A549 (cell line): Measurements from ENCODE around the gene ACVR1B.

ENCODE experiments used
- CHD4 ChIP-seq: fragments of 200-600 bp; sonication (generic); IDR thresholded peaks from 2 replicates; pipeline ENCODE4 v1.6.1; 2016; ENCODE audit warnings: antibody characterized with exemption, mild to moderate bottlenecking, borderline replicate concordance
- CTCF ChIP-seq: fragments of >200 bp; sonication (Bioruptor Twin); formaldehyde crosslinking; IDR thresholded peaks from 3 replicates; pipeline ENCODE4 v1.5.1; 2016
- HOXA7 ChIP-seq: fragments of 250-450 bp; sonication (Bioruptor Pico); IDR thresholded peaks from 2 replicates; pipeline ENCODE4 v1.5.0; 2020; ENCODE audit warnings: mild to moderate bottlenecking, moderate library complexity
- KDM5A ChIP-seq: fragments of 200-600 bp; sonication (generic); IDR thresholded peaks from 2 replicates; pipeline ENCODE4 v1.6.1; 2016; ENCODE audit warnings: antibody characterized with exemption, mild to moderate bottlenecking
- NPAS2 ChIP-seq: fragments of 250-450 bp; sonication (Bioruptor Pico); IDR thresholded peaks from 2 replicates; pipeline ENCODE4 v1.8.0; 2022; ENCODE audit warnings: mild to moderate bottlenecking, moderate library complexity, borderline replicate concordance
- POLR2A ChIP-seq: IDR thresholded peaks from 2 replicates; pipeline ENCODE4 v1.6.1; 2012; ENCODE audit warnings: mild to moderate bottlenecking, low read length
- REST ChIP-seq: fragments of 200-600 bp; sonication (generic); IDR thresholded peaks from 2 replicates; pipeline ENCODE4 v1.6.1; 2016; ENCODE audit warnings: antibody characterized with exemption, mild to moderate bottlenecking, moderate library complexity
- RFX5 ChIP-seq: fragments of 450-650 bp; IDR thresholded peaks from 2 replicates; pipeline ENCODE4 v1.7.1; 2014; ENCODE audit warnings: antibody characterized with exemption, mild to moderate bottlenecking, moderate library complexity
- RNF2 ChIP-seq: fragments of 200-600 bp; sonication (generic); IDR thresholded peaks from 2 replicates; pipeline ENCODE4 v1.6.1; 2016; ENCODE audit warnings: low read depth, mild to moderate bottlenecking, antibody characterized with exemption, moderate library complexity, borderline replicate concordance
- SREBF2 ChIP-seq: fragments of 450-650 bp; IDR thresholded peaks from 2 replicates; pipeline ENCODE4 v1.6.1; 2014; ENCODE audit warnings: mild to moderate bottlenecking, moderate library complexity
- TF ChIP-seq, protein P1 (sequence below): fragments of 150-350 bp; IDR thresholded peaks from 2 replicates; pipeline ENCODE4 v1.6.1; 2014; ENCODE audit warnings: low read depth, mild to moderate bottlenecking, low read length
- TF ChIP-seq, protein P2 (sequence below): IDR thresholded peaks from 2 replicates; pipeline ENCODE4 v1.6.1; 2012

DNA sequence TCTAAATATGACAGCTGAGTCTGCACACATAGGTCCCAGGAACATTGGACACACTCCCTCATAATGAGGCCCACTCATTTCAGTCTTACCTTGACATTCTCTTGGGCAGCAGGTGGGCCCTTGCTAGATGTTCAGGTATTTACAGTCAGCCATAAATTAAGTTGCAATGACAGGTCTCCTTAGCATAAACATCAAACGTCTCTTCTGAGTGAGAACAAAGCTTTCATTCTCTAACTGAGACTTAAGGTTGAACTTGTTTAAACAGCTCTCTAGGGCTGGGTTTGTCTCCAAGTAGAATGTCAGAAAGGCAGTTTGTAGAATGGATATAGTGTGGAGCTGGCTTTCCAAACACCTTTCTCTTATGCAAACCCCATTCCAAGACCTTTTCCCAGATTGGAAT lies 10.3 kb downstream of the ACVR1B start:
- no peak for TF ChIP-seq CTCF
- TF ChIP-seq KDM5A = no peak
- no peak for TF ChIP-seq NPAS2 (CRISPR knock-in tag)
- TF ChIP-seq RNF2 = no peak
- TF ChIP-seq POLR2A = no peak
- TF ChIP-seq, protein P1, sequence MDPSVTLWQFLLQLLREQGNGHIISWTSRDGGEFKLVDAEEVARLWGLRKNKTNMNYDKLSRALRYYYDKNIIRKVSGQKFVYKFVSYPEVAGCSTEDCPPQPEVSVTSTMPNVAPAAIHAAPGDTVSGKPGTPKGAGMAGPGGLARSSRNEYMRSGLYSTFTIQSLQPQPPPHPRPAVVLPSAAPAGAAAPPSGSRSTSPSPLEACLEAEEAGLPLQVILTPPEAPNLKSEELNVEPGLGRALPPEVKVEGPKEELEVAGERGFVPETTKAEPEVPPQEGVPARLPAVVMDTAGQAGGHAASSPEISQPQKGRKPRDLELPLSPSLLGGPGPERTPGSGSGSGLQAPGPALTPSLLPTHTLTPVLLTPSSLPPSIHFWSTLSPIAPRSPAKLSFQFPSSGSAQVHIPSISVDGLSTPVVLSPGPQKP = no peak
- TF ChIP-seq REST = no peak
- TF ChIP-seq CHD4 = no peak
- TF ChIP-seq HOXA7 (CRISPR knock-in tag) = no peak
- TF ChIP-seq SREBF2 = no peak
- TF ChIP-seq, protein P2, sequence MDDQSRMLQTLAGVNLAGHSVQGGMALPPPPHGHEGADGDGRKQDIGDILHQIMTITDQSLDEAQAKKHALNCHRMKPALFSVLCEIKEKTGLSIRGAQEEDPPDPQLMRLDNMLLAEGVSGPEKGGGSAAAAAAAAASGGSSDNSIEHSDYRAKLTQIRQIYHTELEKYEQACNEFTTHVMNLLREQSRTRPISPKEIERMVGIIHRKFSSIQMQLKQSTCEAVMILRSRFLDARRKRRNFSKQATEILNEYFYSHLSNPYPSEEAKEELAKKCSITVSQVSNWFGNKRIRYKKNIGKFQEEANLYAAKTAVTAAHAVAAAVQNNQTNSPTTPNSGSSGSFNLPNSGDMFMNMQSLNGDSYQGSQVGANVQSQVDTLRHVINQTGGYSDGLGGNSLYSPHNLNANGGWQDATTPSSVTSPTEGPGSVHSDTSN = no peak
- no peak for TF ChIP-seq RFX5
